ENCODE measurements around the gene MYB. TPM values are rescaled to one million over a fixed set of nuclear protein-coding genes. Genes with fewer than 3 reads are reported as not detected.

MYB gene
- total RNA-seq, 1 donor from 2014 or later, result 0.89 TPM

- no peak for DNase-seq (ENCODE audit: low spot score)
Measured at GRCh38 chr6:135189344-135189743, 8.2 kb downstream of the MYB start.

- no peak for DNase-seq (ENCODE audit: low spot score)
Measured at GRCh38 chr6:135191508-135192255, 10.6 kb downstream of the MYB start.

DNA sequence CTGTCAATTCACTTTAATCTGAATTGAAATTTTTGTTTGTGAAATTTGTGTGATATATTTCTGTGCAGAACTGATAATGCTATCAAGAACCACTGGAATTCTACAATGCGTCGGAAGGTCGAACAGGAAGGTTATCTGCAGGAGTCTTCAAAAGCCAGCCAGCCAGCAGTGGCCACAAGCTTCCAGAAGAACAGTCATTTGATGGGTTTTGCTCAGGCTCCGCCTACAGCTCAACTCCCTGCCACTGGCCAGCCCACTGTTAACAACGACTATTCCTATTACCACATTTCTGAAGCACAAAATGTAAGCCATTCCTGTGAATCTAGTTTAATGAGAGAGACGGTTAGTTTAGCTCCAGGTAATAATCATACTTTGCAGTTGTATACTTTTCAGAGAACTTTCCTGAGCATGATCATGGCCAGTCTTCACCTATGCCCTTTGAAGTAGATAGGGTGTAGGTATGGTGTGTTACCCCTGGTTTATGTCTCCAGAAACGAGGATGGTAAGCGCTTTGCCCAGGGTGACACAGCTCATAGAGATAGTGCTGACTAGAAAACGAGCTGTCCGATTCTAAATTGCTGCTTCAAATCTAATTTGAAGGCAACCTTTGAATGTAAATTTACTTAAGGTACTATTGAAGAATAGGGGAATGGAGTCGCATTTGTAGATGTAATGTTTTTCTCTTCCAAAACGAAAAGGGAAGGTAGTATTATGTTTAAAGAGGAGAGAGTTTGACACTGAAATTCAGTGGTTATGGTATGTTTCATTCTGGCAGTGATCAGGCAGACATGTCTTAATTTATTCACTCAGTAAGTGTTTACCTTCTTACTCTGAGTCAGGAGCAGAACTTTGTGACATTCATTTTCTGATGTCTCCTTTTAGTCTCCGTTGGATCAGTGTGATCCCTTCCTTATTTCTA is 11.4 kb downstream of the MYB start:
- DNase-seq (ENCODE audit: low spot score), result no peak

DNA sequence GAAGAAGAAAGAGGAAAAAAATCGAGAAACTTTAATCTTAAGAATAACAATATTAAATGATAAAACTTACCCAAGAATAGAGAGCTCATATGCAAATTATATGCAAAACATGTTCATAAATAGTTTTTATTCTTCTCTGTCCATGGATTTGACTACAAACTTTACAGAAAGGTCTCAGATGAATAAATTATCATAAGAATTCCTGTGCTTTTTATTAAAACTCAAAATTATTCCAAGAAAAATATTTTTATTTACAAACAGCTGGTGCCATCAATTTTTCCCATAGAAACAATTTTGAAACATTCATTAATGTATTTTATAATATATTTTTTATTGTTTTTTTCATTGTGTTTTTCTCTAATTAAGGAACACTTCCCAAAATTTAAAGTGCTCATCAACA is 12.1 kb downstream of the MYB start:
- DNase-seq (ENCODE audit: low spot score), result no peak

DNA sequence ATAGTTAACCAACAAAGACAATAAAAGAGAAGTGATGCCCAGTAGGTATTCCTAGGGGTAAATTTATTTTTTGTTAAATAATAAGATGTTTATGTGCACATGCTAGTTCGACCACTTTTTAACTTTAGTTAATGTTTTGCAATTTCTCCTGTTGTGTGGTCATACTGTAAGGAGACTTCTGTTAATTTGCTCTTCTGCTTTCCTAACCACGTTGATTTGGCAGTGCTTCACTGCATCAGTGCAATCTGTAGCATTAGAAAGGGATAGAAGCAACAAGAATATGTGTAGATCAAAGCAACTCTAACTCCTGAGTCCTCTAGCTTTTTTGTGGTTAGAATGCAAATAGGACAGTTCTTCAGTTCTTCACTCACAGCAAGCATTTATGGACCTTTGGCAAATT is 13.9 kb downstream of the MYB start:
- no peak for DNase-seq (ENCODE audit: low spot score)

DNA sequence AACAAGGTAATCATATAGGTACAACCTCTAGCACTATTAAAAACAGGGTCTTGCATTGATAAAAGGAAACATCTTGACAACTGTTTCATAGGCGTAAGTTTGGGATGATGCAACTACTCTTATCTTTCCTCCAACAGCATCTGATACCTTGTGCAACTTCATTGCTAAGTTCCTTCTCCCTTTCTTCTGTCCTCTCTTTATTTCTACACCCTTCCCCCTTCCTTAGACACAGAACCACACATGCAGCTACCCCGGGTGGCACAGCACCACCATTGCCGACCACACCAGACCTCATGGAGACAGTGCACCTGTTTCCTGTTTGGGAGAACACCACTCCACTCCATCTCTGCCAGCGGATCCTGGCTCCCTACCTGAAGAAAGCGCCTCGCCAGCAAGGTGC is 14.4 kb downstream of the MYB start:
- DNase-seq (ENCODE audit: low spot score), result no peak

DNA sequence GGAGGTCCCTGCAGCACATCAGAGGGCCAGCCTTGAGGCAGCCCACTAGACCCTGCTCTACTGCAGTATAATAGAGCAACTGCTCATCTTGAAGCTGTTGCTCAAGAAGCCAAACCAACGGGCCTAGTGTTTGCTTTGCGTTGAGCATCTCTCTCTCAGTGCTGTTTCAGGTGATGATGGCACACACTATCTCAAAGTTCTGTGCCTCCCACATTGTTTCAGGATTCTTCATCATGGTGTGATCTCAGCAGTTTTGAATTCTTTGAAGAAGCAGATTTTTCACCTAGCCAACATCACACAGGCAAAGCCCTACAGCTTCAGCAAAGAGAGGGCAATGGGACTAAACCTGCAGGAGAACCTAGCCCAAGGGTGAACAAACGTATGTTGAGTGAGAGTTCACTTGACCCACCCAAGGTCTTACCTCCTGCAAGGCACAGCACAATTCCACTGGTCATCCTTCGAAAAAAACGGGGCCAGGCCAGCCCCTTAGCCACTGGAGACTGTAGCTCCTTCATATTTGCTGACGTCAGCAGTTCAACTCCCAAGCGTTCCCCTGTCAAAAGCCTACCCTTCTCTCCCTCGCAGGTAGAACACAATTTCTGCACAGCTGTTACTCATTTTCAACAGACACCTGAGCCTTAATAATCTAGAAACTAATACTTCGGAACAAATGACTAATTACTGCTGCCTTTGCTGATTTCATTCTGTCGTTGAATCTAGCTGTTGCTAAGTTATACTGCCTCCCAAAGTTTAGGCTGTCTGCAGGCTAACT is 15.8 kb downstream of the MYB start:
- no peak for DNase-seq (ENCODE audit: low spot score)

- no peak for DNase-seq (ENCODE audit: low spot score)
Measured at GRCh38 chr6:135202836-135203235, 21.7 kb downstream of the MYB start.

- DNase-seq (ENCODE audit: low spot score), result no peak
Measured at GRCh38 chr6:135204951-135205350, 23.8 kb downstream of the MYB start.

- DNase-seq (ENCODE audit: low spot score), result no peak
Measured at GRCh38 chr6:135209803-135210202, 28.7 kb downstream of the MYB start.

GRCh38 chr6:135210632-135211305 is 29.7 kb downstream of the MYB start:
- DNase-seq (ENCODE audit: low spot score), result no peak

DNA sequence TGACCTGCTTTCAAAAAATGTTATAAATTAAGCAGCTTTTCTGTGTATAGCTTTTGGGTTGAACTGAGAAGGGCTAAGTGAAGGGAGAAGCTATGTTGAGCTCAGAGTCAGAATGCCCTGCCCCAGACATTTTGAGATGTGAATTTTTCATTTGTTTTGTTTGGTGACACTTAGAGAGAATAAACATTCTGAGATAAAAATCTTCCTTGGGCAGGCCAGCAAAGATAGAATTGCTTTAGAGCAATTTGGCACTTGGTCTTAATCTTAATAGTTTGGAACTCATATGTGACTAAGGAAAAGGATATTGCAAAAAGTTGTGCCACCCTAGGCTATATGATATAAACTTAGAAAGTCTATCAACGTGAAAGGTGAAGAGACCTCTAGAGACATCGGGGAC is 30.2 kb downstream of the MYB start:
- no peak for DNase-seq (ENCODE audit: low spot score)

GRCh38 chr6:135212020-135212806 is 31.1 kb downstream of the MYB start:
- DNase-seq (ENCODE audit: low spot score), result no peak

DNA sequence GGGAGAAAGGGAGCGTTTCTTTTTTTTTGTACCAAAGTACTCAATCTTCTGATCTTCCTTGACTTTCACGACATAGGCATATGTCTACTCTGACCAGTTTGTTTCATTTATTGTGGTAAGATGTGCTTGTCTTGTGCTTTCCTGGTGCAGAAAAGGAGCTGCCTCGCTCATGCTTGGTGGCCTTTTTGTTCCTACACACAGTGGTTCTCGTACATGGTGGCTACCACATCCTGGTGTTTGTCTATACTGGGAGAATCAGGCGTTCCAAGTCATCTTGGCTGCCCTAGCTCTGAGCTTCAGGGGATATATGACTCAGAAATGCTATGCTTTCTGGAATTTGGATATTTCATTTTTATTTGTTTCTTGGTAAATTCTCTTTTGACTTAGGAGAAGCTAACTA is 31.8 kb downstream of the MYB start:
- no peak for DNase-seq (ENCODE audit: low spot score)

DNA sequence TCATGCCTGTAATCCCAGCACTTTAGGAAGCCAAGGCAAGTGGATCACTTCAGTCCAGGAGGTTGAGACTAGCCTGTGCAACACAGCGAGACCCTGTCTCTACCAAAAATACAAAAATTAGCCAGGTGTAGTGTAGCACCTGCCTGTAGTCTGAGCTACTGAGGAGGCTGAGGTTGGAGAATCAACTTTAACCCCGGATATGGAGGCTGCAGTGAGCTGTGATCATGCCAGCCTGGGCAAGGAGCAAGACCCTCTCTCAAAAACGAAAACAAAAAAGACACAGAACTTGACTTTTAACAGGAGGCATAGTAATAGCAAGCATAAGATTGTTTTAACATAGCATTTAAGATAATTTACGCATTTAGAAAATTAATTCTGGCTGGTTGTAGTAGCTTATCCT is 32.5 kb downstream of the MYB start:
- no peak for DNase-seq (ENCODE audit: low spot score)

DNA sequence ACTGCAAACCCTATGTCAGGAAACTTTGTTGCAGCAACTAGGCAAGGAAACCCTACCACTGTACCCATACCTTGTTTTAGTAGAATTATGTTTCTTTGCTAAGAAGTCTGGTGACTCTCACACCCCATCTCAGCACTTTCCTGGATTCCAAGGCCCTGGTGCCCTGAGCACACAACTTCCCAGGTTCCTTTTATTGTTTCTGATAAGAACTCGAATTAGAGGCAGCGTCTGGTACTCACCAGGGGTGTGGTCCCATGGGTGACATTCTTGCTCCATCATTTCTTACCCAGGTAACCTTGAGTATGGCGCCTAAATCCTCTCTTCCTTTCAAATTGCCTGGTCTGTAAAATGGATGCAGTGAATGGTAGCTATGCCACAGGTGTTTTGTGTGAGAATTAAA is 34.1 kb downstream of the MYB start:
- DNase-seq (ENCODE audit: low spot score), result no peak

- DNase-seq (ENCODE audit: low spot score), result no peak
Measured at GRCh38 chr6:135215563-135215962, 34.5 kb downstream of the MYB start.

GRCh38 chr6:135217663-135218062 is 36.6 kb downstream of the MYB start:
- DNase-seq (ENCODE audit: low spot score), result no peak

DNA sequence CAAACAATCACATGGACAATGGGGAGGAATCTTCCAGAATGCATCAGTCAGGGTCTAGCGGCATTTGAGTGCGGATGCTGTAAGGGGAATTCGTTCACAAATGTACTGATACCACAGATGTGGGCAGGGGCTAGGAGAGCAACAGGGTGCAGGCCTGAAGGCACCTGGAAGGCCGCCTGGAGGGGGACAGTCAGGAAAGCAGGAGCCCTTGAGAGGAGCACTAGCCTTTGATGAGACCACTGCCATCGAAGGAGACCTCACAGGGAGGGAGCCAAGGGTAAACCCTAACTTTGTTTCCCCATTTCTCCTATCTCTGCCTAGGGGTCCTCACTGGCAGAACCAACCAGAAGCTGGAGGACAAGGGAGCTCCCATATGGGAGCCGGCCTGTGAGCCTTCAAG is 38.2 kb downstream of the MYB start:
- DNase-seq (ENCODE audit: low spot score), result no peak

DNA sequence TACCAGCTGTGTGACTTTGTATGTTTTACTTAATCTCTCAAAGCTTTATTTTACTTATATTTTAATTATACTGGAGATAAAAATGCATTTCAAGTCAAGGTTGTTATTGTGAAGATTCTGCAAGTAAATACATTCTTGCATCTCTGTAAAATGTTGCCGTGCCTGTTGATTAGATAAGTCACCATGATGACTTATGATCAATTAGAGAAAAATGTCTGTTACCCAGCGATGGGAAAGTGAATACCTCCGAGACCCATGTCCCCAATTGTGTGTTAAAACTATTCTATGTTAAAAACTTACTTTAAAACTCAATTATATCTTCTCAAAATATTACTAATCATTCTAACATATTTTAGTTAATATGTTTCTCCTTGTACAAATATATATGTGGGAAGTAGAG is 39.9 kb downstream of the MYB start:
- no peak for DNase-seq (ENCODE audit: low spot score)

DNA sequence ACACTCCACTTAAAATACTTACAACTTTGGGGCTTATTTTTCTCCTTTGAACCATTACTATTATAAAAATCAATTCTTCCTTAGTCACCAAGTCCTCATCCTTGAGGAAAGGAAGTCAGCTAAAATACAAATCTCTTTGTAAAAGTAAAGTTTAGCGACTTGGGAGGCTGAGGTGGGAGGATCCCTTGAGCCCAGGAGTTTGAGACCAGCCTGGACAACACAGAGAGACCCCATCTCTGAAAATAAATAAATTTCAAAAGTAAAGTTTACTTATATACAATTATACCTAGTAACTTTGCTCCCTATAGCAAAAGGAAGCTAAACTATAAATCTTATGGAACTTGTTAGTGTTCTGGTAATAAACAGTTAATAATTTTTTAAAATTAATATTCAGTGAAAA is 40.4 kb downstream of the MYB start:
- no peak for DNase-seq (ENCODE audit: low spot score)
